Measurements from ENCODE around the gene DNASE1L1.

DNA sequence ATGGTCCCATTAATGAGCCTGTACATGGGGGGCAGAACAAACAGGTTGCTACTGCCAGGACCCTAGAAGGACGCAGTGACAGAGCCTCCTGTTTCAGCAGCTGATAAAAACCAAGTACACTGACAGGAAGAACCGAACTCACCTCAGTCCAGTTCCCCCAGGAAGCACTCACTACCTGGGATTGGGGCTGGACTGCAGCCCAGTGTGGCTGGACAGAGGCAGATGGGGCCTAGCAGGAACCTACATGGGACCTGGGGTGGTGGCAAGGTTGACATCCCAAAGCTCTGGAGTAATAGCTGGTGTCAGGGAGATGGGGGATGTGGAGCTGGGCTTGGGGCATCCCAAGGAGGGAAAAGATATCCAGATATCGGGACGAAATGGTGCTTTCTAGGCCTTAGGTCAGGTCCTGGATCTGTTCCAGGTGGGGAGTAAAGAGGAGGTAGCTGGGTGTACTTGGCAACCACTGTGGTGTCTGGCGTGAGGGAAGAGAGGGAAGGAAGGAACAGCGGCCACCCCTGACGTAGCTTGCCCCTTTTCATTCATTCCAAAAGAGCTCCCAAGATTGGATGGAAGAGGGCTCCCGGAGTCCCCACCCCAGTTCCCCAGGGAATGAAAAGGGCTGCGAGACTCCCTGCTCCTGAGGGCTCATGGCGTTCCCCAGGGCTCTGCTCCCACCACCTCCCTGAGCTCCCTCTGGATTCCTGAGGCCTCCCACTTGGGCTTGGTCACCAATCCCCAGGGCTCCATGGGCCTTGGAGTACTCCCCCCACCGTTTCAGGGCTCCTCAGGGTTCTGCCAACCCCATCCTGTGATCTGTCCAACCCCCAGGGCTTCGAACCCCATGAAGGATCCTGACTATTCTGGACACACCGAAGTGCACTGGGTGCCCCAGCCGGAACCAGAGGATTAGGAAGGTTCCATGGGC, 25.4 kb downstream of the DNASE1L1 start:
- TF ChIP-seq, protein P1, sequence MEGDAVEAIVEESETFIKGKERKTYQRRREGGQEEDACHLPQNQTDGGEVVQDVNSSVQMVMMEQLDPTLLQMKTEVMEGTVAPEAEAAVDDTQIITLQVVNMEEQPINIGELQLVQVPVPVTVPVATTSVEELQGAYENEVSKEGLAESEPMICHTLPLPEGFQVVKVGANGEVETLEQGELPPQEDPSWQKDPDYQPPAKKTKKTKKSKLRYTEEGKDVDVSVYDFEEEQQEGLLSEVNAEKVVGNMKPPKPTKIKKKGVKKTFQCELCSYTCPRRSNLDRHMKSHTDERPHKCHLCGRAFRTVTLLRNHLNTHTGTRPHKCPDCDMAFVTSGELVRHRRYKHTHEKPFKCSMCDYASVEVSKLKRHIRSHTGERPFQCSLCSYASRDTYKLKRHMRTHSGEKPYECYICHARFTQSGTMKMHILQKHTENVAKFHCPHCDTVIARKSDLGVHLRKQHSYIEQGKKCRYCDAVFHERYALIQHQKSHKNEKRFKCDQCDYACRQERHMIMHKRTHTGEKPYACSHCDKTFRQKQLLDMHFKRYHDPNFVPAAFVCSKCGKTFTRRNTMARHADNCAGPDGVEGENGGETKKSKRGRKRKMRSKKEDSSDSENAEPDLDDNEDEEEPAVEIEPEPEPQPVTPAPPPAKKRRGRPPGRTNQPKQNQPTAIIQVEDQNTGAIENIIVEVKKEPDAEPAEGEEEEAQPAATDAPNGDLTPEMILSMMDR (IDR thresholded peaks at IDR 0.05), result no peak
- TF ChIP-seq POLR2A (IDR thresholded peaks at IDR 0.05), result no peak

Data from esophagus squamous epithelium (tissue), 4 donors.